Neural progenitor cell (in vitro differentiated cells): ENCODE results near the gene LRRC75B. TPM values are rescaled to one million over a fixed set of nuclear protein-coding genes. Genes with fewer than 3 reads are reported as not detected.

Source experiments
- DNase-seq: peaks from one replicate; pipeline ENCODE4 v3.0.0-alpha.2; 2016; ENCODE audit warnings: low spot score
- H2AFZ ChIP-seq: fragments of 200-600 bp; sonication (generic); replicated peaks from 2 replicates; pipeline ENCODE4 v1.6.1; 2016; ENCODE audit warnings: antibody characterized with exemption
- H3F3A ChIP-seq: fragments of 200-600 bp; sonication (generic); 2 replicates; pipeline ENCODE4 v1.6.1; 2016; ENCODE audit warnings: antibody characterized with exemption, low read depth
- H3K27ac ChIP-seq: fragments of 200-600 bp; sonication (generic); 2 replicates; pipeline ENCODE4 v1.5.1; 2016; ENCODE audit warnings: mild to moderate bottlenecking
- H3K27me3 ChIP-seq: fragments of 200-600 bp; sonication (generic); 2 replicates; pipeline ENCODE4 v1.6.1; 2016; ENCODE audit warnings: mild to moderate bottlenecking, moderate library complexity
- H3K36me3 ChIP-seq: fragments of 200-600 bp; sonication (generic); 2 replicates; pipeline ENCODE4 v1.5.1; 2016
- H3K4me1 ChIP-seq: fragments of 200-600 bp; sonication (generic); 2 replicates; pipeline ENCODE4 v1.6.1; 2016; ENCODE audit warnings: mixed run types
- H3K4me2 ChIP-seq: fragments of 200-600 bp; sonication (generic); 2 replicates; pipeline ENCODE4 v1.6.1; 2016
- H3K4me3 ChIP-seq: fragments of 200-600 bp; sonication (generic); 2 replicates; pipeline ENCODE4 v1.5.1; 2016
- H3K79me2 ChIP-seq: fragments of 200-600 bp; sonication (generic); 2 replicates; pipeline ENCODE4 v1.6.1; 2016; ENCODE audit warnings: low read depth
- H3K9ac ChIP-seq: fragments of 200-600 bp; sonication (generic); 2 replicates; pipeline ENCODE4 v1.6.1; 2016
- H3K9me3 ChIP-seq: fragments of 200-600 bp; sonication (generic); 2 replicates; pipeline ENCODE4 v1.5.1; 2016; ENCODE audit warnings: low read depth
- H4K20me1 ChIP-seq: fragments of 200-600 bp; sonication (generic); 2 replicates; pipeline ENCODE4 v1.6.1; 2016; ENCODE audit warnings: low read depth
- H3K27ac Mint-ChIP-seq: 3 replicates; pipeline ENCODE4 v1.8.0; 2021; ENCODE audit warnings: mixed read lengths
- H3K27me3 Mint-ChIP-seq: 2 replicates; pipeline ENCODE4 v1.8.0; 2022; ENCODE audit warnings: low read depth, mild to moderate bottlenecking, inconsistent platforms, moderate library complexity, mixed read lengths; ENCODE audit not compliant: insufficient read depth
- H3K36me3 Mint-ChIP-seq: 3 replicates; pipeline ENCODE4 v1.8.0; 2021; ENCODE audit warnings: mixed read lengths
- H3K4me1 Mint-ChIP-seq: 3 replicates; pipeline ENCODE4 v1.8.0; 2021; ENCODE audit warnings: mixed read lengths
- H3K4me3 Mint-ChIP-seq: 3 replicates; pipeline ENCODE4 v1.8.0; 2021; ENCODE audit warnings: mild to moderate bottlenecking, moderate library complexity, mixed read lengths
- H3K9me3 Mint-ChIP-seq: 3 replicates; pipeline ENCODE4 v1.8.0; 2020; ENCODE audit warnings: mixed read lengths
- EZH2 ChIP-seq: fragments of 200-600 bp; sonication (generic); IDR thresholded peaks from 2 replicates; pipeline ENCODE4 v1.6.1; 2017; ENCODE audit warnings: antibody characterized with exemption, mild to moderate bottlenecking, moderate library complexity
- EZH2phosphoT487 ChIP-seq: fragments of 200-600 bp; sonication (generic); IDR thresholded peaks from 2 replicates; pipeline ENCODE4 v1.6.1; 2017; ENCODE audit warnings: antibody characterized with exemption
- total RNA-seq: library from RNA; depleted of rRNA; stranded (reverse); fragments of >200 nt; gene quantifications from 2 replicates; pipeline ENCODE4 v1.2.3, GENCODE V29; 2015; ENCODE audit warnings: low replicate concordance
- TF ChIP-seq, protein P1 (sequence below): fragments of 200-600 bp; sonication (generic); IDR thresholded peaks from 2 replicates; pipeline ENCODE4 v1.5.1; 2017; ENCODE audit warnings: antibody characterized with exemption, mild to moderate bottlenecking

The LRRC75B gene
- total RNA-seq, 1 donor from 2014 or later, result 8.2 TPM

DNA sequence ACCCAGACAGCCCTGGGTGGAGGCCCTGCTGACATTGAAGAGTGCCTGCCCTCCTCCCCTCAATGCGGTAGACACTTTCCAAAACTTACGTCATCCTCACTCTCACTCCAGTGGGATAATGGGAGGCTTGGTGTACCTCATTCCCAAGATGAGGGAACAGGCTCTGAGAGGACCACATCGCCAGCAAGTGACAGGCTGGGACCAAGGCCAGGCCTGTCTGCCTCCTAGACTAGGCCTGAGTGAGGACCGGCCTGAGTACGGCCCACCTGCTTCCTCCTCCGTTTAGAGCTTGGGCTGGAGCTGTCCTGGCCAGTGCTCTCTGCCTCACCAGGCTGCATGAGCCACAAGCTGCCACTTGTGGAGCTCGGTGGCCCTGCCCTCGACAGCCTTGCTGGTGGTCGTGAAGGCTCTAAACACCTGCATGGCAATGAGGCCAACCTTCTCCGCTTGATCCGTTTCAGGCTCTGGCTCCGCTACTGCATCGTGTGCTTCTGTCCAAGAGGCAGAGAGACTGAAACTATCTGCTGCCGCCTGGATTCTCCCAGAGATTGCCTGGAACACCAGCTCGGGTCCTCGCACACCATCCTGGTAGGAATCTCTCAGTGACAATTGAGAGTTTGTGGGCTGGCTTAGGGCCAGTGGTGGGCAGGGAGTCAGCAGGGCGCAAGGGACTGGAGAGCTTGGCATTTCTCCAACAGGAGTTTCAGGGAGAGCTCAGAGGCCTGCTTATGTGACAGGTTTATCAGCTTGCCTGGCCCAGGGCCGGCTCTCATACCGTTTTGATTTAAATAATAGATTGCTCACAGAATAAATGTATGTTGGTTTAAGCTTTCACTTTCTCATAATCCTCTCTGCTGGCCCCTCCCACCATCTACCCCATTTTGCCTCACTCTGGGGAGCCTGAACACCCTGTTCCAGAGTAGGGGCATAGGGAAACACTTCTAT, 9.4 kb downstream of the LRRC75B start:
- Histone ChIP-seq H3K36me3 (no peaks in the 10 kb centered on the region), H2AFZ (no peak overlapping the region), H3K4me2 (no peak overlapping the region), H3K27me3 (no peaks in the 10 kb centered on the region), H3K9me3 (no peaks in the 10 kb centered on the region), H3K27ac (no peak overlapping the region), H4K20me1 (no peaks in the 10 kb centered on the region), H3K9ac (no peak overlapping the region), H3K79me2 (no peaks in the 10 kb centered on the region), H3K4me1 (no peaks in the 10 kb centered on the region), H3F3A (peaks cover 17% of the 10 kb centered on the region), H3K4me3 (no peak overlapping the region)
- H3K9me3 Mint-ChIP-seq, result no peaks in the 10 kb centered on the region
- no peak overlapping the region for H3K4me3 Mint-ChIP-seq
- peak overlapping the region; percentile 79 for H3K27ac Mint-ChIP-seq
- DNase-seq, result no peak
- no peak for TF ChIP-seq EZH2
- no peaks in the 10 kb centered on the region for H3K36me3 Mint-ChIP-seq
- no peaks in the 10 kb centered on the region for H3K4me1 Mint-ChIP-seq
- peaks cover 2% of the 10 kb centered on the region for H3K27me3 Mint-ChIP-seq

- Mint-ChIP-seq H3K27ac (no peak overlapping the region), H3K4me1 (no peaks in the 10 kb centered on the region), H3K9me3 (no peaks in the 10 kb centered on the region), H3K4me3 (no peak overlapping the region), H3K36me3 (peaks cover 3% of the 10 kb centered on the region), H3K27me3 (peaks cover 2% of the 10 kb centered on the region)
- Histone ChIP-seq H4K20me1 (no peaks in the 10 kb centered on the region), H3F3A (peaks cover 26% of the 10 kb centered on the region), H3K9me3 (no peaks in the 10 kb centered on the region), H3K27me3 (no peaks in the 10 kb centered on the region), H3K36me3 (no peaks in the 10 kb centered on the region), H3K4me3 (no peak overlapping the region), H3K9ac (no peak overlapping the region), H3K4me1 (no peaks in the 10 kb centered on the region), H3K4me2 (no peak overlapping the region), H2AFZ (no peak overlapping the region), H3K27ac (no peak overlapping the region), H3K79me2 (no peaks in the 10 kb centered on the region)
- no peak for DNase-seq
- TF ChIP-seq EZH2 (no peak), EZH2phosphoT487 (no peak)
These were observed 10.6 kb downstream of the LRRC75B start for GRCh38 chr22:24582056-24582814.

GRCh38 chr22:24580276-24580675, 12.6 kb downstream of the LRRC75B start:
- Mint-ChIP-seq H3K9me3 (no peaks in the 10 kb centered on the region), H3K36me3 (peaks cover 7% of the 10 kb centered on the region), H3K4me3 (no peak overlapping the region), H3K4me1 (no peaks in the 10 kb centered on the region), H3K27me3 (peaks cover 2% of the 10 kb centered on the region), H3K27ac (no peak overlapping the region)
- Histone ChIP-seq H3K4me3 (no peak overlapping the region), H3K79me2 (no peaks in the 10 kb centered on the region), H3F3A (peaks cover 32% of the 10 kb centered on the region), H4K20me1 (no peaks in the 10 kb centered on the region), H3K9ac (no peak overlapping the region), H3K36me3 (no peaks in the 10 kb centered on the region), H3K4me1 (no peaks in the 10 kb centered on the region), H2AFZ (no peak overlapping the region), H3K27me3 (no peaks in the 10 kb centered on the region), H3K9me3 (no peaks in the 10 kb centered on the region), H3K4me2 (no peak overlapping the region), H3K27ac (no peak overlapping the region)
- TF ChIP-seq EZH2phosphoT487 (no peak), EZH2 (no peak)
- TF ChIP-seq, protein P1, sequence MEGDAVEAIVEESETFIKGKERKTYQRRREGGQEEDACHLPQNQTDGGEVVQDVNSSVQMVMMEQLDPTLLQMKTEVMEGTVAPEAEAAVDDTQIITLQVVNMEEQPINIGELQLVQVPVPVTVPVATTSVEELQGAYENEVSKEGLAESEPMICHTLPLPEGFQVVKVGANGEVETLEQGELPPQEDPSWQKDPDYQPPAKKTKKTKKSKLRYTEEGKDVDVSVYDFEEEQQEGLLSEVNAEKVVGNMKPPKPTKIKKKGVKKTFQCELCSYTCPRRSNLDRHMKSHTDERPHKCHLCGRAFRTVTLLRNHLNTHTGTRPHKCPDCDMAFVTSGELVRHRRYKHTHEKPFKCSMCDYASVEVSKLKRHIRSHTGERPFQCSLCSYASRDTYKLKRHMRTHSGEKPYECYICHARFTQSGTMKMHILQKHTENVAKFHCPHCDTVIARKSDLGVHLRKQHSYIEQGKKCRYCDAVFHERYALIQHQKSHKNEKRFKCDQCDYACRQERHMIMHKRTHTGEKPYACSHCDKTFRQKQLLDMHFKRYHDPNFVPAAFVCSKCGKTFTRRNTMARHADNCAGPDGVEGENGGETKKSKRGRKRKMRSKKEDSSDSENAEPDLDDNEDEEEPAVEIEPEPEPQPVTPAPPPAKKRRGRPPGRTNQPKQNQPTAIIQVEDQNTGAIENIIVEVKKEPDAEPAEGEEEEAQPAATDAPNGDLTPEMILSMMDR, result no peak
- no peak for DNase-seq

- H2AFZ ChIP-seq, result no peak overlapping the region
- H3K36me3 ChIP-seq, result no peaks in the 10 kb centered on the region
- H3K4me3 ChIP-seq, result no peak overlapping the region
- H3K9me3 Mint-ChIP-seq, result no peaks in the 10 kb centered on the region
- peaks cover 4% of the 10 kb centered on the region for H3K27me3 Mint-ChIP-seq
- H3K4me2 ChIP-seq, result no peak overlapping the region
- no peaks in the 10 kb centered on the region for H3K4me1 ChIP-seq
- no peak overlapping the region for H3K27ac Mint-ChIP-seq
- peaks cover 2% of the 10 kb centered on the region for H4K20me1 ChIP-seq
- H3F3A ChIP-seq, result peaks cover 32% of the 10 kb centered on the region
- TF ChIP-seq EZH2phosphoT487, result no peak
- TF ChIP-seq, protein P1, result no peak
- no peak for TF ChIP-seq EZH2
- H3K79me2 ChIP-seq, result no peaks in the 10 kb centered on the region
- no peaks in the 10 kb centered on the region for H3K27me3 ChIP-seq
- no peaks in the 10 kb centered on the region for H3K9me3 ChIP-seq
- peak overlapping the region; percentile 2 for H3K27ac ChIP-seq
- no peak overlapping the region for H3K9ac ChIP-seq
- peaks cover 15% of the 10 kb centered on the region for H3K36me3 Mint-ChIP-seq
- DNase-seq, result no peak
- H3K4me1 Mint-ChIP-seq, result no peaks in the 10 kb centered on the region
- no peak overlapping the region for H3K4me3 Mint-ChIP-seq
These were observed 13.6 kb downstream of the LRRC75B start for GRCh38 chr22:24579258-24579601.
